ENCODE results near the gene DPP6.

- TF ChIP-seq, protein P1, sequence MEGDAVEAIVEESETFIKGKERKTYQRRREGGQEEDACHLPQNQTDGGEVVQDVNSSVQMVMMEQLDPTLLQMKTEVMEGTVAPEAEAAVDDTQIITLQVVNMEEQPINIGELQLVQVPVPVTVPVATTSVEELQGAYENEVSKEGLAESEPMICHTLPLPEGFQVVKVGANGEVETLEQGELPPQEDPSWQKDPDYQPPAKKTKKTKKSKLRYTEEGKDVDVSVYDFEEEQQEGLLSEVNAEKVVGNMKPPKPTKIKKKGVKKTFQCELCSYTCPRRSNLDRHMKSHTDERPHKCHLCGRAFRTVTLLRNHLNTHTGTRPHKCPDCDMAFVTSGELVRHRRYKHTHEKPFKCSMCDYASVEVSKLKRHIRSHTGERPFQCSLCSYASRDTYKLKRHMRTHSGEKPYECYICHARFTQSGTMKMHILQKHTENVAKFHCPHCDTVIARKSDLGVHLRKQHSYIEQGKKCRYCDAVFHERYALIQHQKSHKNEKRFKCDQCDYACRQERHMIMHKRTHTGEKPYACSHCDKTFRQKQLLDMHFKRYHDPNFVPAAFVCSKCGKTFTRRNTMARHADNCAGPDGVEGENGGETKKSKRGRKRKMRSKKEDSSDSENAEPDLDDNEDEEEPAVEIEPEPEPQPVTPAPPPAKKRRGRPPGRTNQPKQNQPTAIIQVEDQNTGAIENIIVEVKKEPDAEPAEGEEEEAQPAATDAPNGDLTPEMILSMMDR (IDR thresholded peaks at IDR 0.05) = no peak
- TF ChIP-seq POLR2A (IDR thresholded peaks at IDR 0.05) = no peak
These were observed 683.6 kb downstream of the DPP6 start for GRCh38 chr7:154735766-154736165.
